RPMI8226 (cell line): ENCODE measurements around the gene CLEC1A.
"Not testable (repeated sequence)": the region's sequence is repeated elsewhere in the genome, so short reads cannot be mapped to it uniquely, and the experiment has no call there.

Source experiments
- DNase-seq: peaks from one replicate; pipeline ENCODE4 v3.0.0-alpha.2; 2015

CLEC1A gene

DNA sequence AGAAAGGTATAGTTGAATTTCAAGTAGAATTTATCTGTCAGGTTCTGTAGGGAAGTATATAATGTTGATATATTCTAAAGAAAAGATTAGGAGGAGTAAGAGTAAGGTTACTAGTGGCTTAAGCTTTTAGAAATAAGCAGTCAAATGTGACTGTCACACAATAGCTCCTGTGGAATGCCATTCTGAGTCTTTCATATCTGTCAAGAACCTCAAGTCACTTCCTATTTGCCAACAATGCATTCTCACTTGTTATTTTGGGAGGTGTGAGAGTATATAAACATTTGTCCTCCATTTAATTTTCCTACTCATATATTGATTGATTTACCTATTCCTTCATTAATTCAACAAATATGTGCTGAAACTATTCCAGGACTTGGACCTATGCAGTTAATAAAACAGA is 56.6 kb downstream of the CLEC1A start:
- DNase-seq = peak; percentile 60

DNA sequence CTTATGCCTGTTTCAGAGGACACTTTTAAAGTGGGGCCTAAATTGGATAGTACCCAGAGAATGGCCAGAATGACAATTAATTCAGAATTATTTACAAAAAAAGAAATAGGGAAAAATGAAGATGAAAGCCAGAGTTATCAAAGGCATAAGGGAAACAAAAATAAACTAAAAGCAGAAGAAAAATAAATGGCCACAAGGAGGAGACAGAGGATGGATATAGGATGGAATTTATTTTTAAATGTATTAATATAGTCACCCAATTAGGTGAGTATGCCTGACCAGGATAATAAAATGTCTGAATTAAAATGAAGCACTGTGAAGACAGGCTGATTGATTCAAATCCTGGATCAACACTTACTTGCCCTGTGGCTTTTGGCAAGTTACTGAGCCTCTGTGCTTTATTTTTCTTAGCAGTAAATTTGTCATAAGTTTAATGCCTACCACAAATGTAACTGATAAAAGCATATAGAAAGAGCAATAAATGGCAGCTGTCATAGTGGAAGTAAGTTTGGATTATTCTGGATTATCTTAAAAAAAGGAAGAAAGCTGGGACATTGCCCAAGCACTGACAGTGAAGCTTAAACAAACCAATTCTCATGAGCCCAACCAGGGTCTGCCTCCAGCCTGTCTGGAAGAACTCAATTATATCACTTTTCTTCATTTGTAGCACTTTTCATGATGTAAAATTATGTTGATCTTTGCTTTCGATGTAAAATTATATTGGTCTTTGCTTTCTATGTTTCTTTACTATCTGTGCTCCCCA is 64.8 kb downstream of the CLEC1A start:
- peak; percentile 27 for DNase-seq

DNA sequence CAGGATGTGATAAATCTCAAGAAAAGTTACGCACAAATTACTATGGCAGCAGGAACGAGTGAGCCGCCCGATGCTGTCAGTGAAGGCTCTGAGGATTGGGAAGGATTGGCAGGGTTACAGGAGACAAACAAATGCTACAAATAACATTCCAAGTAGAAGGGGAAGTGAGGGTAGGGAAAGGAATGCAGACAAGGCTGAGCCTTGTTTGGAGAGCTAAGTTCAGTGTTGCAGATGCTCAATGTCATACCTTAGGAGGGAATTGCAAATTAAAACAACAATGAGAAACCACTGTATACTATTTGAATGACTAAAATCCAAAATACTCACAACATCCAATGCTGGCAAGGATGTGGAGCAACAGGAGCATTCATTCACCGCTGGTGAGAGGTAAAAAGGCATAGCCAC is 67.0 kb downstream of the CLEC1A start:
- no peak for DNase-seq

DNA sequence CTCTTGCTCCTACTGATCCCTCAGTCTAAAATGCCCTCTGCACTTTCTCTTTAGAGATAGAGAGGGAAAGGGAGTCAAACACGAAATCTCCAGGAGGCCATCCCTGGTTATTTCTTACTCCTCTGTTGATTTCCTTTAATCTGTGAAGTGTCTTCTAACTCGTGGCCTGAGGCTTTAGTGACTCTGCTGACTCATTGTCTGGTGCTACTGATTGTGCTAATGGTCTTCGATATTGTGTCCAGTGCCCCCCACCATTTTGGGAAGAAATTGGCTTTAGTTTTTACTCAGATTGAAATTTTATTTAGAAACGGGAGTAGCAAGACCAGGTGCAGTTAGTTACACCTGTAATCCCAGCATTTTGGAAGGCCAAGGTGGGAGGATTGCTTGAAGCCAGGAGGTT is 67.5 kb downstream of the CLEC1A start:
- DNase-seq = no peak

DNA sequence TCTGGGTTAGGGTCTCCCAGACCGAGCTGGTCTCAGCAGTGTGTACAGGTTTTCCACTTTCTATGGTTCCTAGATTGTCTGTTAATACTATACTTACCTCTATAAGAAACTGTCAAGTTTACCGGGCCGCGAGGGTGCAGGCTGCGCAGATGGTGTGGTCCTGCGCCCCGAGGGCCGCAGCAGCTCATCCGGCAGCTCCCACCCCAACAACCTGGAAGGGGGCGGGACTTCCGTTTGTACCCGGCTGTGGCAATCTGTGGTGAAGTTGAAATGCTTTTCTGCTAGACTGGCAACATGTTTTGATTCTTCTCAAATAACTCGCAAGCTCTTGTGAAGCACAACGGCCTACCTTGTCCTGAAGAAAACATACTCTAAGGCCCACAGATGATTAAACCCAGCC is 68.3 kb downstream of the CLEC1A start, which contains the start of gene CLEC9A:
Gene CLEC9A (plus strand): TSS at position 237 of the 400 bp plus-strand sequence. CDS start 22,006 bp downstream, outside the sequence.
- no peak for DNase-seq

DNA sequence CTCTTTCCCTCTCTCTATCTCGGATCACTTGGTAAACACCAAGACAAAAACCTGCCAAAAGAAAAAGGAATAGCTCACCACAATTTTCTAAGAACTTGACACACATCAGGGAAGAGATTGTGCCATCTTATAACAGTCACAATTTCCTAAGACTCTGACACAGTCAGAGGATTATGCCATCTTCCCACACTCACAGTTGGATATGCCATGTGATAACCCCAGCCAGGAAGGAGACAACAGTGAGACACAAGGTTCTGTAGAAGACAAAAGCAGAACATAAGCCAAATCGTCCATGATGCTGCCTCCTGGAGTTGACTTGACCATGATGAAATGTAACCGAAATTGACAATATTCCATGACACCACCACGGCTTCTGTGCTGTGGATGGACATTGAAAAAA is 71.1 kb downstream of the CLEC1A start:
- DNase-seq = no peak

DNA sequence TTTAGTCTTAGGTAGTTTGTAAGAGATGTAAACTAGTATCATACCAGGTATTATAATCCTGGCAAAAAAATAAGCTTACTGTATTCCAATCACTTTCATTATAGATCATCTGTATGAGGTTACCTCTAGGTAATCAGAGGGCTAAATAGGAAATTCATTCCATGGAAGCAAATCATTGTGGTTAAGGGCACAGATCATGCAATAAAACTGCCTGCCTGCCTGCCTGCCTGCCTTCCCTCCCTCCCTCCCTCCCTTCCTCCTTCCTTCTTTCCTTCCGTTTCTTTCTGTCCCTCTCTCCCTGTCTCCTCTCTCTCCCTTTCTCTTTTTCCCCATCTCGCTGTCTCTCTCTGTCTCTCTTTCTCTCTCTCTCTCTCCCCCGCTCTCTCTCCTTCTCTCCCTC is 71.5 kb downstream of the CLEC1A start:
- no peak for DNase-seq

DNA sequence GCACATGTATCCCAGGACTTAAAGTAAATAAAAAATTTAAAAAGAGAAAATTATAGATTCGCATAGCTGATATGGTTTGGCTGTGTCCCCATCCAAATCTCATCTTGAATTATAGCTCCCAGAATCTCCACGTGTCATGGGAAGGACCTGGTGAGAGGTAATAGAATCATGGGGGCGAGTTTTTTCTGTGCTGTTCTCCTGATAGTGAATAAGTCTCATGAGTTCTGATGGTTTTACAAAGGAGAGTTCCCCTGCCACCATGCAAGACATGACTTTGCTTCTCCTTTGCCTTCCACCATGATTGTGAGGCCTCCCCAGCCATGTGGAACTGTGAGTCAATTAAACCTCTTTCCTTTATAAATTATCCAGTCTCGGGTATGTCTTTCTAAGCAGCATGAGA is 72.1 kb downstream of the CLEC1A start:
- not testable (repeated sequence) for DNase-seq

DNA sequence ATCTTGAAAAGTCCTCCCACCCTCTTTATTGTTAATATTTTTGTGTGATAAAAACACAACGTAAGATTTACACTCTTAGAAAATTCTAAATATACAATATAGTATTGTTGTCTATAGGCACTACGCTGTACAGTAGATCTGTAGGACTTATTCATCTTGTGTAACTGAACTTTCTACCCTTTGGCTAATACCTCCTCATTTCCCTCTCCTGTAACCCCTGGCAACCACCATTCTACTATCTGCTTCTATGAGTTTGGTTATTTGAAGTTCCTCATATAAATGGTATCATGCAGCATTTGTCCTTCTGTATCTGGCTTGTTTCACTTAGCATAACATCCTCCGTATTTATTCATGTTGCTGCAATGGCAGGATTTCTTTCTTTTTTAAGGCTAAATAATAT is 73.5 kb downstream of the CLEC1A start:
- no peak for DNase-seq

DNA sequence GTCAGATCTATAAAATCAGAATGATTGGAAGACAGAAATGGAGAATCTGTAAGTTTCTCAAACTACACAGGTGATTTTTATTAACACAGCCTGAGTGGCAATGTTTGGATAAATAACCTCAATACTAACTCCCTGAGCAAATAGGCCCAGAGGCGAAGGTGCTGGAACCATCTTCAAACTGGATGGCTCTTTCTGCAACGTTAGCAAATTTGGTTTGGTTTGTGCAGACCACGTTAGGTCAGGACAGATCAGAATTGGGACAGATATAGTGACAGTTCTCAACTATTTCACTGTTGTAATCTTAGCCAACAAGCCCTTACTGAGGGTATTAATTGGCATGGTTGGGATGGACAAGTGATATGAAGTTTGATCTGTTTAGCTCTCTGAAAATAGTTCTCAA is 77.4 kb downstream of the CLEC1A start:
- DNase-seq = no peak
